GM18520 (cell line): ENCODE measurements around the gene MAGI2.
"Not testable (repeated sequence)": the region's sequence is repeated elsewhere in the genome, so short reads cannot be mapped to it uniquely, and the experiment has no call there.

Source experiments
- ATAC-seq: cut with Tn5 transposase; IDR thresholded peaks from one replicate; pipeline ENCODE4 v1.9.1; 2021; ENCODE audit not compliant: unreplicated experiment

The MAGI2 gene

GRCh38 chr7:78587443-78588044, 865.9 kb downstream of the MAGI2 start:
- ATAC-seq, result no peak

- ATAC-seq, result no peak
Measured at GRCh38 chr7:78585980-78586379, 867.5 kb downstream of the MAGI2 start.

GRCh38 chr7:78578686-78579085, 874.8 kb downstream of the MAGI2 start:
- no peak for ATAC-seq

GRCh38 chr7:78577174-78577952, 876.1 kb downstream of the MAGI2 start:
- not testable (repeated sequence) for ATAC-seq

GRCh38 chr7:78576236-78576635, 877.2 kb downstream of the MAGI2 start:
- ATAC-seq, result no peak

GRCh38 chr7:78571292-78571691, 882.2 kb downstream of the MAGI2 start:
- ATAC-seq, result no peak

GRCh38 chr7:78568690-78569089, 884.8 kb downstream of the MAGI2 start:
- ATAC-seq, result no peak

GRCh38 chr7:78567836-78568235, 885.6 kb downstream of the MAGI2 start:
- no peak for ATAC-seq

- no peak for ATAC-seq
Measured at GRCh38 chr7:78565784-78566183, 887.7 kb downstream of the MAGI2 start.

- no peak for ATAC-seq
Measured at GRCh38 chr7:78563191-78563590, 890.3 kb downstream of the MAGI2 start.

- ATAC-seq, result no peak
Measured at GRCh38 chr7:78562191-78562590, 891.3 kb downstream of the MAGI2 start.

- no peak for ATAC-seq
Measured at GRCh38 chr7:78558566-78558965, 894.9 kb downstream of the MAGI2 start.

- ATAC-seq, result no peak
Measured at GRCh38 chr7:78543976-78544375, 909.5 kb downstream of the MAGI2 start.

GRCh38 chr7:78542981-78543380, 910.5 kb downstream of the MAGI2 start:
- no peak for ATAC-seq

- ATAC-seq, result no peak
Measured at GRCh38 chr7:78542541-78542940, 910.9 kb downstream of the MAGI2 start.

GRCh38 chr7:78539825-78540224, 913.6 kb downstream of the MAGI2 start:
- no peak for ATAC-seq

GRCh38 chr7:78535655-78536054, 917.8 kb downstream of the MAGI2 start:
- no peak for ATAC-seq

- no peak for ATAC-seq
Measured at GRCh38 chr7:78530351-78530750, 923.1 kb downstream of the MAGI2 start.

- ATAC-seq, result no peak
Measured at GRCh38 chr7:78529392-78529791, 924.1 kb downstream of the MAGI2 start.

- no peak for ATAC-seq
Measured at GRCh38 chr7:78528964-78529363, 924.5 kb downstream of the MAGI2 start.

- ATAC-seq, result no peak
Measured at GRCh38 chr7:78523930-78524329, 929.5 kb downstream of the MAGI2 start.

GRCh38 chr7:78521961-78522360, 931.5 kb downstream of the MAGI2 start:
- ATAC-seq, result no peak

GRCh38 chr7:78516450-78516849, 937.0 kb downstream of the MAGI2 start:
- ATAC-seq, result no peak
